ENCODE results near the gene IFI30. TPM values are rescaled to one million over a fixed set of nuclear protein-coding genes. Genes with fewer than 3 reads are reported as not detected.

IFI30 gene
- total RNA-seq, 1 donor from 2014 or later, result 0.76 TPM

DNA sequence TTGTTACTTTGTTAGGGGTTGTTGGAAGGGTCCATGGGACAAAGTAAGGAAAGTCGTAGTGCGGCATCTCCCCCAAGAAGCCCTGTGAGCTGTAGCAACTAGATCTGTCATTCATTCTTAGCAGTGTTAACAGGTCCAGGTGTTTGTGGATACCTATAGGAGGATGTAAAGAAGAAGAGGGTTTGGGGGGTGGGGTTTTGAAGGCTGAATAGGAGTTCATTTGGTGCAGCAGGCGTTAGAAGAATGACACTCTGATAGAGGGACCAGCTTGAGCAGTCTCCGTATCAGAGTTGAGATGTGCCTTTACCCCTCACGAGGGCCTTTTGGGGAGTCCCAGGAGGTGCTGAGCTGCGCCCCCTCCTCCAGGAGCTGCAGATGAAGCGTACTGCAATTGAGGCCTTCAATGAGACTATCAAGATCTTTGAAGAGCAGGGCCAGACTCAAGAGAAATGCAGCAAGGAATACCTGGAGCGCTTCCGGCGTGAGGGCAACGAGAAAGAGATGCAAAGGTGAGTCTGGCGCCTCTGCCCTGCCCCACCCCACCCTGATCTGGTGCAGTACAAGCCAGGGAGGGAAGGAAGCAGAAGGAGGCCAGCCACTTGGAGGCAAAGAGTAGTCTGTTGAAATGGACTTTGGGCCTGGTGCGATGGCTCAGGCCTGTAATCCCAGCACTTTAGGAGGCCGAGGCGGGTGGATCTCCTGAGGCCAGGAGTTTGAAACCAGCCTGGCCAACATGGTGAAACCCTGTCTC lies 7.6 kb upstream of the IFI30 start:
- Mint-ChIP-seq H3K27me3 (ENCODE audit: unreplicated experiment) (peaks cover 3% of the 10 kb centered on the region), H3K4me3 (ENCODE audit: unreplicated experiment) (no peak overlapping the region), H3K27ac (ENCODE audit: unreplicated experiment) (no peak overlapping the region), H3K9me3 (ENCODE audit: unreplicated experiment) (no peaks in the 10 kb centered on the region), H3K36me3 (ENCODE audit: unreplicated experiment) (no peaks in the 10 kb centered on the region), H3K4me1 (ENCODE audit: low read depth, unreplicated experiment) (peaks cover 4% of the 10 kb centered on the region)
- no peak for TF ChIP-seq CTCF (IDR thresholded peaks at IDR 0.05; ENCODE audit: partially characterized antibody, unreplicated experiment)
- DNase-seq, result no peak

DNA sequence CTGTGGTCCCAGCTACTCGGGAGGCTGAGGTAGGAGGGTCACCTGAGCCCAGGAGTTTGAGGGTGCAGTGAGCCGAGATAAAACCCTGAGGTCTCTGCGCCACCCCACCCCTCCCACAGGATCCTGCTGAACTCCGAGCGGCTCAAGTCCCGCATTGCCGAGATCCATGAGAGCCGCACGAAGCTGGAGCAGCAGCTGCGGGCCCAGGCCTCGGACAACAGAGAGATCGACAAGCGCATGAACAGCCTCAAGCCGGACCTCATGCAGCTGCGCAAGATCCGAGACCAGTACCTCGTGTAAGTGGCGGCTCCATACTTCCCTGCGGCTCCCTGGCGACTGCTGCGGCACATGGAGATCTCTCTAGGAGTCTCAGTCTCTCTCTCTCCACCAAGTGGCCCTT lies 6.6 kb upstream of the IFI30 start:
- TF ChIP-seq CTCF (IDR thresholded peaks at IDR 0.05; ENCODE audit: partially characterized antibody, unreplicated experiment), result no peak
- no peaks in the 10 kb centered on the region for H3K36me3 Mint-ChIP-seq (ENCODE audit: unreplicated experiment)
- H3K27me3 Mint-ChIP-seq (ENCODE audit: unreplicated experiment), result peaks cover 3% of the 10 kb centered on the region
- no peak overlapping the region for H3K27ac Mint-ChIP-seq (ENCODE audit: unreplicated experiment)
- no peak overlapping the region for H3K4me3 Mint-ChIP-seq (ENCODE audit: unreplicated experiment)
- DNase-seq, result no peak
- H3K9me3 Mint-ChIP-seq (ENCODE audit: unreplicated experiment), result no peaks in the 10 kb centered on the region
- H3K4me1 Mint-ChIP-seq (ENCODE audit: low read depth, unreplicated experiment), result no peaks in the 10 kb centered on the region

GRCh38 chr19:18167975-18168645 lies 5.5 kb upstream of the IFI30 start:
- Mint-ChIP-seq H3K27me3 (ENCODE audit: unreplicated experiment) (peaks cover 3% of the 10 kb centered on the region), H3K36me3 (ENCODE audit: unreplicated experiment) (no peaks in the 10 kb centered on the region), H3K4me3 (ENCODE audit: unreplicated experiment) (no peak overlapping the region), H3K27ac (ENCODE audit: unreplicated experiment) (no peak overlapping the region), H3K9me3 (ENCODE audit: unreplicated experiment) (no peaks in the 10 kb centered on the region), H3K4me1 (ENCODE audit: low read depth, unreplicated experiment) (no peaks in the 10 kb centered on the region)
- peak; percentile 79 for TF ChIP-seq CTCF (IDR thresholded peaks at IDR 0.05; ENCODE audit: partially characterized antibody, unreplicated experiment)
- peak; percentile 73 for DNase-seq

GRCh38 chr19:18168673-18169381 lies 4.8 kb upstream of the IFI30 start:
- Mint-ChIP-seq H3K9me3 (ENCODE audit: unreplicated experiment) (no peaks in the 10 kb centered on the region), H3K4me3 (ENCODE audit: unreplicated experiment) (no peak overlapping the region), H3K27ac (ENCODE audit: unreplicated experiment) (no peak overlapping the region), H3K4me1 (ENCODE audit: low read depth, unreplicated experiment) (no peaks in the 10 kb centered on the region), H3K36me3 (ENCODE audit: unreplicated experiment) (no peaks in the 10 kb centered on the region), H3K27me3 (ENCODE audit: unreplicated experiment) (peaks cover 3% of the 10 kb centered on the region)
- no peak for TF ChIP-seq CTCF (IDR thresholded peaks at IDR 0.05; ENCODE audit: partially characterized antibody, unreplicated experiment)
- DNase-seq, result no peak

Data from glutamatergic neuron (in vitro differentiated cells).